ENCODE results near the gene F11R.
"Not testable (repeated sequence)": the region's sequence is repeated elsewhere in the genome, so short reads cannot be mapped to it uniquely, and the experiment has no call there.

Gene F11R

GRCh38 chr1:161037661-161038522 lies 16.9 kb upstream of the F11R start:
- peaks cover 38% of the 10 kb centered on the region for H3K36me3 ChIP-seq (ENCODE audit: low read depth)
- peak overlapping the region; percentile 59 for H3K27ac ChIP-seq (ENCODE audit: poor library complexity, severe bottlenecking)
- no peaks in the 10 kb centered on the region for H3K27me3 ChIP-seq (ENCODE audit: insufficient read depth, poor library complexity, severe bottlenecking)
- H3K9me3 ChIP-seq (ENCODE audit: severe bottlenecking): no peaks in the 10 kb centered on the region
- DNase-seq (ENCODE audit: low spot score): no peak
- ATAC-seq (ENCODE audit: low read depth): peak; percentile 27
- TF ChIP-seq CTCF (IDR thresholded peaks at IDR 0.05; ENCODE audit: poor library complexity, severe bottlenecking): no peak
- H3K4me3 ChIP-seq (ENCODE audit: severe bottlenecking): peak overlapping the region; percentile 89
- peaks cover 9% of the 10 kb centered on the region for H3K4me1 ChIP-seq (ENCODE audit: insufficient read depth, poor library complexity, severe bottlenecking)

- Histone ChIP-seq H3K4me3 (ENCODE audit: severe bottlenecking) (no peak overlapping the region), H3K9me3 (ENCODE audit: severe bottlenecking) (no peaks in the 10 kb centered on the region)
- no peak for TF ChIP-seq CTCF (IDR thresholded peaks at IDR 0.05; ENCODE audit: poor library complexity, severe bottlenecking)
Observed at GRCh38 chr1:161033751-161034150, 12.8 kb upstream of the F11R start.

GRCh38 chr1:161032409-161032808 lies 11.5 kb upstream of the F11R start:
- TF ChIP-seq CTCF (IDR thresholded peaks at IDR 0.05; ENCODE audit: poor library complexity, severe bottlenecking): no peak
- no peak for ATAC-seq (ENCODE audit: low read depth)
- H3K9me3 ChIP-seq (ENCODE audit: severe bottlenecking): no peaks in the 10 kb centered on the region
- peaks cover 11% of the 10 kb centered on the region for H3K4me1 ChIP-seq (ENCODE audit: insufficient read depth, poor library complexity, severe bottlenecking)
- no peak overlapping the region for H3K4me3 ChIP-seq (ENCODE audit: severe bottlenecking)
- H3K27ac ChIP-seq (ENCODE audit: poor library complexity, severe bottlenecking): peak overlapping the region; percentile 15
- H3K27me3 ChIP-seq (ENCODE audit: insufficient read depth, poor library complexity, severe bottlenecking): no peaks in the 10 kb centered on the region
- no peak for DNase-seq (ENCODE audit: low spot score)
- H3K36me3 ChIP-seq (ENCODE audit: low read depth): 0 out of 2 replicates have a peak, but pooled peaks cover 4% of the 10 kb centered on the region

More at GRCh38 chr1:161033751-161034150, 12.8 kb upstream of the F11R start:
- H3K4me1 ChIP-seq (ENCODE audit: insufficient read depth, poor library complexity, severe bottlenecking): peaks cover 15% of the 10 kb centered on the region
- H3K36me3 ChIP-seq (ENCODE audit: low read depth): 0 out of 2 replicates have a peak, but pooled peaks cover 4% of the 10 kb centered on the region
- H3K27ac ChIP-seq (ENCODE audit: poor library complexity, severe bottlenecking): peak overlapping the region; percentile 15
- no peaks in the 10 kb centered on the region for H3K27me3 ChIP-seq (ENCODE audit: insufficient read depth, poor library complexity, severe bottlenecking)
- peak; percentile 55; the same call in 1 of the 3 replicates for ATAC-seq (ENCODE audit: low read depth)
- no peak for DNase-seq (ENCODE audit: low spot score)

- Histone ChIP-seq H3K4me1 (ENCODE audit: insufficient read depth, poor library complexity, severe bottlenecking) (peaks cover 11% of the 10 kb centered on the region), H3K4me3 (ENCODE audit: severe bottlenecking) (no peak overlapping the region), H3K9me3 (ENCODE audit: severe bottlenecking) (no peaks in the 10 kb centered on the region), H3K27me3 (ENCODE audit: insufficient read depth, poor library complexity, severe bottlenecking) (no peaks in the 10 kb centered on the region), H3K27ac (ENCODE audit: poor library complexity, severe bottlenecking) (no peak overlapping the region), H3K36me3 (ENCODE audit: low read depth) (0 out of 2 replicates have a peak, but pooled peaks cover 4% of the 10 kb centered on the region)
- no peak for DNase-seq (ENCODE audit: low spot score)
- TF ChIP-seq CTCF (IDR thresholded peaks at IDR 0.05; ENCODE audit: poor library complexity, severe bottlenecking): no peak
- ATAC-seq (ENCODE audit: low read depth): no peak
Observed at GRCh38 chr1:161031874-161032273, 10.9 kb upstream of the F11R start.

GRCh38 chr1:161029466-161029865 lies 8.5 kb upstream of the F11R start:
- not testable (repeated sequence) for H3K27ac ChIP-seq (ENCODE audit: poor library complexity, severe bottlenecking); ATAC-seq (ENCODE audit: low read depth); H3K4me3 ChIP-seq (ENCODE audit: severe bottlenecking); H3K9me3 ChIP-seq (ENCODE audit: severe bottlenecking); DNase-seq (ENCODE audit: low spot score); H3K36me3 ChIP-seq (ENCODE audit: low read depth); H3K27me3 ChIP-seq (ENCODE audit: insufficient read depth, poor library complexity, severe bottlenecking)
- peaks cover 11% of the 10 kb centered on the region for H3K4me1 ChIP-seq (ENCODE audit: insufficient read depth, poor library complexity, severe bottlenecking)

GRCh38 chr1:161026954-161027353 lies 6.0 kb upstream of the F11R start:
- not testable (repeated sequence) for DNase-seq (ENCODE audit: low spot score); H3K4me3 ChIP-seq (ENCODE audit: severe bottlenecking); H3K27me3 ChIP-seq (ENCODE audit: insufficient read depth, poor library complexity, severe bottlenecking); H3K36me3 ChIP-seq (ENCODE audit: low read depth); H3K27ac ChIP-seq (ENCODE audit: poor library complexity, severe bottlenecking); H3K9me3 ChIP-seq (ENCODE audit: severe bottlenecking); H3K4me1 ChIP-seq (ENCODE audit: insufficient read depth, poor library complexity, severe bottlenecking)
- ATAC-seq (ENCODE audit: low read depth): peak; percentile 41

- DNase-seq (ENCODE audit: low spot score); H3K9me3 ChIP-seq (ENCODE audit: severe bottlenecking); H3K27me3 ChIP-seq (ENCODE audit: insufficient read depth, poor library complexity, severe bottlenecking); ATAC-seq (ENCODE audit: low read depth); H3K36me3 ChIP-seq (ENCODE audit: low read depth); H3K4me3 ChIP-seq (ENCODE audit: severe bottlenecking): not testable (repeated sequence)
- Histone ChIP-seq H3K4me1 (ENCODE audit: insufficient read depth, poor library complexity, severe bottlenecking) (peaks cover 31% of the 10 kb centered on the region), H3K27ac (ENCODE audit: poor library complexity, severe bottlenecking) (peak overlapping the region; percentile 89)
Observed at GRCh38 chr1:161022432-161022831, 1.5 kb upstream of the F11R start.
